ENCODE measurements around the gene PITPNB.

Gene PITPNB

DNA sequence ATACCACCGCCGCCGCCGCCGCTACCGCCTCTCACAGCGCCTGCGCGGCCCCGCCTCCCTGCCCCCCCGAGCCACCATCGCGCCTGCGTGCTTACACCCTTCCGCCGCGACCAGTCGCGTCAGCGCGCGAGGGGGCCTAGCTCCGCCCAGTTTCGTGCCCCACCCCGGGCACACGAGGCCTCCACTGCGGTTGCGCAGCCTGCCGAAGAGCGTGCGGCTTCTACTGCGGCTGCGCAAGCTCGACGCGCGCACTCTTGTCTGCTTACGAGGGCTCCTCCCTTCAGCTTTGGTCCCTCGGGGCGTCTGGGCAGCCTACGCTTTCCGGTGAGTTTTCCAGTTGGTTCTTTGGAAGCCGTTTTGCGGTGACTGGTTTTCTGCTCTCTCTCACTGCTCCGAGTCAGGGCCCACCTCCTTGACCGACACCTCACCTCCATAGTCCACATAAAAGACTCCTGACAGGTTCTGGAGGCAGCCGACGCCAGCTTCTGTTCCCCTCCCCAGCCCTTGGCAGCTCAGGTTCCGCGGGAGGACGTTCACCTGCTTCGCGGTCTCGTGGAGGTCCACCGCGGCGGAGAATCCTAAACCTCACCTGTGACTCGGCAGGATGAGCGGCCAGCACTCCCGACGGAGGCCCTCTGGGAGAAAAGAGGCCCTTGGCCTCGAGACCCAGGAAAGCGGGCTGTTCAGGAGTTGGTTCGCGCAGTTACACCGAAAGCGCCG is at the start of gene PITPNB:
Gene PITPNB (minus strand): TSS at position 35 of the 720 bp plus-strand sequence. CDS start 65 bp downstream, outside the sequence.
- DNase-seq = peak; percentile 97 to 99 (median 98)

GRCh38 chr22:27966168-27967064 is 47.4 kb upstream of the PITPNB start:
- DNase-seq = no peak

DNA sequence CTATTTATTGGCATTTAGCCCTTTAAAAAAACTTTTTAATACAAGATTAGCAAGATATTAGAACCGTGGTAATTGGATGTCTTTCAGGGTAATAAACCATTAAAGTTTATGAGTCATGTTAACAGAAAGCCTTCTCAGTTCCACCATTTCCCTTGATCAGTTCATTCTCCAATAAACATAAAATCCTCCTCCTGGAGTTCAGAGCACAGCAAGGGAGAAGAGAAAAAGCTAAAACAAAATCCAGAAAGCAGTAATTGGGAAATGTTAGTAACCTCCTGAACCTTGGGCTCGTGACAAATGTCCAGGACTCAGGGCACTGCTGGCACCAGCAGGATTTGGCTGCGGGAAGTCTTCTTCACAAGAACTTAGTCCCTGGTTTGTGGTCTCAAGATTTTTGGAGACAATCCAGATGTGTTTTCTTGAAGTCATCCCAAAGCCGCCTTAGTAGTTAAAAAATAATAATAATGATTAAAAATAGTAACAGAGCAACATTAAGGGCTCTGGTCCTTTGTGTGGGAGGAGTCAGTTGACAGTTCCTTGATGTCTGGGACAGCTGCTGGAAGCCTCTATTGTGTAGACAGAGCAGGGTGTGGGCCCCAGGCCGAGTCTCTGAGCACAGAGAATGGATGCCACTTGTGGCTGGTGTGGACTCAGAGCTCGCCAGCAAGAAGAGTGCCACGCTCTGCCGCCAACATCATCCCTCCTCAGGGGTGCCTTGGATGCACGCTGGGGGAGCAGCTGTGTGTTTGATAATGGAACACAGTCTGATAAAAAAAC is 43.4 kb upstream of the PITPNB start:
- no peak for DNase-seq

GRCh38 chr22:27961680-27962079 is 42.6 kb upstream of the PITPNB start:
- DNase-seq = no peak

GRCh38 chr22:27961182-27961581 is 42.1 kb upstream of the PITPNB start:
- DNase-seq = no peak

GRCh38 chr22:27959335-27960090 is 40.5 kb upstream of the PITPNB start:
- no peak for DNase-seq

- no peak for DNase-seq
These were observed 33.7 kb upstream of the PITPNB start for GRCh38 chr22:27952779-27953178.

- DNase-seq = no peak
These were observed 33.0 kb upstream of the PITPNB start for GRCh38 chr22:27952091-27952490.

DNA sequence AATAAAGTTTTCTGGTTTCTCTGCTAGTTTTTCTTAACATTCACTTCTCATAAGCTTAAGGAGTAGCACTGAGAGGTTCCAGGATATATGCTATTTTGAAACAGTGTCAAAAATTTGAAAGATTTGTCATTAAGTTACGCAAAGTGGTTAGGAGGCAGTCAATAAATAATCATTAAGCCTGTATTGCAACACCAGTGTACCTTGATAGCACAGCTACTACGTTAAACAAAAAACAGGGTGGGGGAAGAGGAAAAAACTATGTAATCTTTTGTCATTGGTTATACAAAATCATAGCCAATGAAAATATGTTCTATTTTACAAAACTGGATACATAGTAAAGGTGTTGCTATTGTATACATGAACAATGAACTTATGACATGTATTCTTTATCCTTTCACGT is 30.4 kb upstream of the PITPNB start:
- no peak for DNase-seq

GRCh38 chr22:27948569-27948968 is 29.5 kb upstream of the PITPNB start:
- no peak for DNase-seq

DNA sequence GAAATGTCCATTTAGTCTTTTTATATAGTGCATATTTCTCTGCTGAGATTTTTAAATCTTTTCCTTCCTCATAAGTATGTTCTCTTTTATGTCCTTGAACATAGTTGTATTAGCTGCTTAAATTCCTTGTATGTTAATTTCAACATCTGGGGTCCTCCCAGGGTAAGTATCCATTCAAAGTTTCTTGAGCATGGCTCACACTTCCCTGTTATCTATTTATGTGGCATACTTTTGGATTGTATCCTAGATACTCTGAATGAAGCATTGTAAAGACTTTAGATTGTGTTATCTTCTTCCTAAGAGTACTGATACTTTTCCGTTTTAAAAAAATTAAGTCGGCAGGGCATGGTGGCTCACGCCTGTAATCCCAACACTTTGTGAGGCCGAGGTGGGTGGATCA is 28.4 kb upstream of the PITPNB start:
- no peak for DNase-seq

DNA sequence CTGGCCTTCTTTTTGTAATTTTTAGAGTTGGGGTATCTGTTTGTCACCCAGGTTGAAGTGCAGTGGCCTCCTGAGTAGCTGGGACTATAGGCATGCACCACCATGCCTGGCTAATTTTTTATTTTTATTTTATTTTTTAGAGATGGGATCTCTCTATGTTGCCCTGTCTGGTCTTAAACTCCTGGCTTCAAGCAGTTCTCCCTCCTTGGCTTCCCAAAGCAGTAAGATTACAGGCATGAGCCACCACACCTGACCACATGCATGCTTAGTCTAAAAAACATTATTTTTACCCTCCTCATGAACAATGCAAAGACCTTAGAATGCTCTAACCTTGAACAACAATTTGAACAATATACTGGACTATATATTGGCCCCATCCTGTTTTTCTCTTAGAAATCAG is 22.1 kb upstream of the PITPNB start:
- no peak for DNase-seq

GRCh38 chr22:27937453-27937852 is 18.4 kb upstream of the PITPNB start:
- no peak for DNase-seq

GRCh38 chr22:27935897-27936296 is 16.8 kb upstream of the PITPNB start:
- DNase-seq = no peak

DNA sequence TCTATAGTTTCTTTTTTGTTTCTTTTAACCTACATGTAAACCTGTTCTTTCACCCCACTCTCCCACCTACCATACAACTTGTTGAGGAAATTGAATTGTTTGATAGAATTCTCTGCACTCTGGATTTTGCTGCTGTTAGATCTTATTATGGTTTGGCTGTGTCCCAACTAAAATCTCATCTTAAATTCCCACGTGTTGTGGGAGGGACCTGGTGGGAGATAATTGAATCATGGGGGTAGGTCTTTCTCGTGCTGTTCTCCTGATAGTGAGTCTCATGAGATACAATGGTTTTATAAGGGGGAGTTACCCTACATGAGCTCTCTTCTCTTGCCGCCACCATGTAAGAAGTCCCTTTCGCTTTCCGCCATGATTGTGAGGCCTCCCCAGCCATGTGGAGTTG is 15.0 kb upstream of the PITPNB start:
- DNase-seq = no peak

- DNase-seq = no peak
These were observed 14.3 kb upstream of the PITPNB start for GRCh38 chr22:27933186-27933983.

DNA sequence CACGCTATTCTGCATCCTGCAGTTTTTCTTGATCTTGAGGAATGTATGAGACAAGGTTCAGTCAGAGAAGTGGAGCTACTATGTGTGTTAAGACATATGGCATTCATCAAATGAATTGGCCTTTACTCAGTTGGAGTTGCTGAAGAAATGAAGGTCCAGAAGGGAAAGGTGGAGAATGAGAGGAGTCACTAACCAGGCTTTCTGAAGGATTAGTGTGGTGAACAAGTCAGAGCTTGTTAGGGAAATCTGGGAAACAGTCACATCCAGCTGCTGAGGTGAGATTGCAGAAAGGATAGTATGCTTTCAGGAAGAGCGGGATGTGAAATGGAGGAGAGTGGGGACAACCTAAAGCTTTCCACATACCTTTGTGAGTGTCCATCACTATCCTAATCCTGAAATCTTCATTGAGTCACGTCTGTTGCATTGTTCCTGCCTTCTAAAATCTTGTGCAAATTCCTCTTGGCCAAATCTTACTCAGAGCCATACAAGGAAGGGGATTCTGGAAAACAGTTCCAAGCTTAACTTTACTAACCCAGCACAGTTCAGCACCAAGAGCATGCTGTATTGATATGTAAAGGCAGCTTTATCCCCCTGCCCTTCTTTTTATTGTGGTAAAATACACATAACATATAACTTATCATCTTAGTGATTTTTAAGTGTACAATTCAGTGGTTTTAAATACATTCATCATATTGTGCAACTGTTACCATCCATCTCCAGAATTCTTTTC is 11.4 kb upstream of the PITPNB start:
- DNase-seq = no peak

DNA sequence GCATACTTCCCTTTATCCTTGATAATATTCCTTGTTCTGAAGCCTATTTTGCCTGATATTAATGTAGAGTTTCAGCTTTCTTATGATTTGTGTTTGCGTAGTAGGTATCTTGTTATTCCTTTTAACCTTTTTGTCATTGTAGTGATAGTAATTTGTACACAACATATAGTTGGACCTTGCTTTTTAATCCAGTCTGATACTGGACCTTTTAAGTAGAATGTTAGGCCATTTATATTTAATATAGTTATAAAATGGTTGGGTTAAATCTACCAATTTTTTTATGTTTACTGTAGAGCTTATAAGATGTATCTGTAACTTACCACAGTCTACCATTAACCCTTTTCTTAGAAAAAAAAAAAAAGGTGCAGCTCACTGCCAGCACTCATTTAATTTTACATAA is 8.6 kb upstream of the PITPNB start:
- no peak for DNase-seq

GRCh38 chr22:27925331-27925730 is 6.3 kb upstream of the PITPNB start:
- no peak for DNase-seq

GRCh38 chr22:27919942-27920755 is 1.1 kb upstream of the PITPNB start:
- DNase-seq = no peak
